ENCODE data around the gene NEK10. TPM values are rescaled to one million over a fixed set of nuclear protein-coding genes. Genes with fewer than 3 reads are reported as not detected.
A peak's percentile ranks its signal among the peaks of the same experiment; 100 is the strongest.

Gene NEK10
- polyA plus RNA-seq, 2 of the 4 experiments (the other 2 are of a cell fraction) = 1.7 to 2.9 TPM

GRCh38 chr3:27108322-27108721 lies 260.9 kb downstream of the NEK10 start (continued):
- TF ChIP-seq REST (IDR thresholded peaks at IDR 0.05) (no peak), PBX3 (IDR thresholded peaks at IDR 0.05) (no peak), CBX2 (IDR thresholded peaks at IDR 0.05; ENCODE audit: borderline replicate concordance, low read depth) (no peak), KDM1A (IDR thresholded peaks at IDR 0.05; ENCODE audit: low read depth) (no peak), SREBF2 (IDR thresholded peaks at IDR 0.05) (no peak), RFX5 (IDR thresholded peaks at IDR 0.05) (no peak), ZFP36 (IDR thresholded peaks at IDR 0.05; ENCODE audit: borderline replicate concordance, partially characterized antibody) (no peak), ESRRA (IDR thresholded peaks at IDR 0.05; ENCODE audit: borderline replicate concordance, low read length) (no peak), ZSCAN20 (CRISPR knock-in tag; IDR thresholded peaks at IDR 0.05) (no peak), KDM5A (IDR thresholded peaks at IDR 0.05) (no peak)
- TF ChIP-seq, protein P1, sequence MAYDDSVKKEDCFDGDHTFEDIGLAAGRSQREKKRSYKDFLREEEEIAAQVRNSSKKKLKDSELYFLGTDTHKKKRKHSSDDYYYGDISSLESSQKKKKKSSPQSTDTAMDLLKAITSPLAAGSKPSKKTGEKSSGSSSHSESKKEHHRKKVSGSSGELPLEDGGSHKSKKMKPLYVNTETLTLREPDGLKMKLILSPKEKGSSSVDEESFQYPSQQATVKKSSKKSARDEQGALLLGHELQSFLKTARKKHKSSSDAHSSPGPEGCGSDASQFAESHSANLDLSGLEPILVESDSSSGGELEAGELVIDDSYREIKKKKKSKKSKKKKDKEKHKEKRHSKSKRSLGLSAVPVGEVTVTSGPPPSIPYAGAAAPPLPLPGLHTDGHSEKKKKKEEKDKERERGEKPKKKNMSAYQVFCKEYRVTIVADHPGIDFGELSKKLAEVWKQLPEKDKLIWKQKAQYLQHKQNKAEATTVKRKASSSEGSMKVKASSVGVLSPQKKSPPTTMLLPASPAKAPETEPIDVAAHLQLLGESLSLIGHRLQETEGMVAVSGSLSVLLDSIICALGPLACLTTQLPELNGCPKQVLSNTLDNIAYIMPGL (CRISPR knock-in tag; IDR thresholded peaks at IDR 0.05; ENCODE audit: borderline replicate concordance) = no peak

GRCh38 chr3:27105904-27106303 lies 263.3 kb downstream of the NEK10 start:
- DNase-seq (ENCODE audit: low read depth in 1 of 2, low spot score in 1 of 2) (peak in 1 of 2 experiments; percentile 6), FAIRE-seq (no peak)
- CTCF ChIA-PET = interaction anchor here (0.6 to 1.6 kb wide), 5 partner anchors 15 to 616 kb away, joined by 3 to 6 read pairs (median 3); partner anchors contain the start of gene EOMES

More at GRCh38 chr3:27105904-27106303, 263.3 kb downstream of the NEK10 start:
- WGBS (ENCODE audit: missing lambda C conversion rate) = 10% methylated on average over 5 of the region's 6 CpGs
- Histone ChIP-seq H3K9me3 (no peaks in the 10 kb centered on the region), H3K4me2 (no peak overlapping the region), H3K27ac (no peak overlapping the region), H3K4me3 (no peak overlapping the region), H3K4me1 (no peaks in the 10 kb centered on the region)
- peak; percentile 56 to 79; a peak in 5 of 6 replicates for ATAC-seq
- TF ChIP-seq NR3C1 (IDR thresholded peaks at IDR 0.05) = no peak
- TF ChIP-seq SMC3 (IDR thresholded peaks at IDR 0.05) = no peak
- TF ChIP-seq CTCF (IDR thresholded peaks at IDR 0.05) = peak; percentile 17; the same call in 1 of the 3 replicates
- TF ChIP-seq RAD21 (conservative IDR thresholded peaks at IDR 0.05 in 1 of 2, IDR thresholded peaks at IDR 0.05 in 1 of 2) = peak in 1 of 2 experiments; percentile 19; a peak in 2 of 5 replicates
- TF ChIP-seq TP53 (CRISPR knock-in tag; IDR thresholded peaks at IDR 0.05) = no peak
- TF ChIP-seq FOSB (CRISPR knock-in tag; IDR thresholded peaks at IDR 0.05) = no peak
- POLR2A ChIA-PET = no interaction called here

All from A549 (cell line).